T-helper 2 cell treated with Interferon-gamma antibody and Interleukin-4, amounts not matched to agents 100 ng/mL and 5 ng/mL, for 36 hours (primary cell): ENCODE data around the gene ORAI2. TPM values are rescaled to one million over a fixed set of nuclear protein-coding genes. Genes with fewer than 3 reads are reported as not detected.

Experiments
- intact Hi-C: fragments of 100-400 bp; cut with micrococcal nuclease; formaldehyde crosslinking; loops from one replicate; pipeline ENCODE4 v1.15.1; 2023
- total RNA-seq: library from RNA; stranded (reverse); gene quantifications from 2 replicates; pipeline ENCODE4 v1.2.3, GENCODE V29; 2022

Gene ORAI2
- total RNA-seq, 1 donor from 2014 or later: 66.0 TPM

GRCh38 chr7:102413091-102413490, 20.3 kb upstream of the ORAI2 start:
- intact Hi-C loops: no loop called here

- intact Hi-C loops: no loop called here
Measured at GRCh38 chr7:102413611-102414010, 19.8 kb upstream of the ORAI2 start.

GRCh38 chr7:102415685-102416225, 17.6 kb upstream of the ORAI2 start:
- intact Hi-C loops: loop anchor here (1.0 kb wide), 1 partner anchor 11 kb away; no protein-coding TSS in a partner anchor

- intact Hi-C loops: loop anchor here (1.0 kb wide), 1 partner anchor 10 kb away; no protein-coding TSS in a partner anchor
Measured at GRCh38 chr7:102416406-102416805, 17.0 kb upstream of the ORAI2 start.

- intact Hi-C loops: no loop called here
Measured at GRCh38 chr7:102417105-102417504, 16.3 kb upstream of the ORAI2 start.

GRCh38 chr7:102418592-102418991, 14.8 kb upstream of the ORAI2 start:
- intact Hi-C loops: no loop called here

GRCh38 chr7:102421706-102422240, 11.6 kb upstream of the ORAI2 start:
- intact Hi-C loops: no loop called here

GRCh38 chr7:102424129-102424551, 9.2 kb upstream of the ORAI2 start:
- intact Hi-C loops: no loop called here

GRCh38 chr7:102424787-102425218, 8.6 kb upstream of the ORAI2 start:
- intact Hi-C loops: no loop called here

GRCh38 chr7:102425639-102426267, 7.6 kb upstream of the ORAI2 start:
- intact Hi-C loops: loop anchor here (1.0 kb wide), 4 partner anchors 9 to 62 kb away; partner anchors contain the start of genes ALKBH4 and LRWD1

GRCh38 chr7:102426268-102427018, 6.9 kb upstream of the ORAI2 start:
- intact Hi-C loops: loop anchor here (1.0 kb wide), 4 partner anchors 8 to 63 kb away; partner anchors contain the start of genes ALKBH4 and LRWD1

GRCh38 chr7:102427019-102427405, 6.4 kb upstream of the ORAI2 start:
- intact Hi-C loops: no loop called here

GRCh38 chr7:102429141-102429899, 4.1 kb upstream of the ORAI2 start:
- intact Hi-C loops: no loop called here

- intact Hi-C loops: no loop called here
Measured at GRCh38 chr7:102431617-102432298, 1.6 kb upstream of the ORAI2 start.

GRCh38 chr7:102432442-102433218, 745 bp upstream of the ORAI2 start:
- intact Hi-C loops: no loop called here

- intact Hi-C loops: loop anchor here (1.0 kb wide), 2 partner anchors 8 to 30 kb away; no protein-coding TSS in a partner anchor
Measured at GRCh38 chr7:102434039-102434486, 688 bp downstream of the ORAI2 start.

GRCh38 chr7:102436118-102436517, 2.7 kb downstream of the ORAI2 start:
- intact Hi-C loops: no loop called here

- intact Hi-C loops: no loop called here
Measured at GRCh38 chr7:102439963-102440795, 6.8 kb downstream of the ORAI2 start.
